Raji (cell line): ENCODE data around the gene DIP2C.

Source experiments
- POLR2A ChIP-seq: IDR thresholded peaks from 2 replicates; pipeline ENCODE4 v1.6.1; 2011; ENCODE audit warnings: low read depth, low read length, control low read depth; ENCODE audit not compliant: insufficient read depth

Gene DIP2C

DNA sequence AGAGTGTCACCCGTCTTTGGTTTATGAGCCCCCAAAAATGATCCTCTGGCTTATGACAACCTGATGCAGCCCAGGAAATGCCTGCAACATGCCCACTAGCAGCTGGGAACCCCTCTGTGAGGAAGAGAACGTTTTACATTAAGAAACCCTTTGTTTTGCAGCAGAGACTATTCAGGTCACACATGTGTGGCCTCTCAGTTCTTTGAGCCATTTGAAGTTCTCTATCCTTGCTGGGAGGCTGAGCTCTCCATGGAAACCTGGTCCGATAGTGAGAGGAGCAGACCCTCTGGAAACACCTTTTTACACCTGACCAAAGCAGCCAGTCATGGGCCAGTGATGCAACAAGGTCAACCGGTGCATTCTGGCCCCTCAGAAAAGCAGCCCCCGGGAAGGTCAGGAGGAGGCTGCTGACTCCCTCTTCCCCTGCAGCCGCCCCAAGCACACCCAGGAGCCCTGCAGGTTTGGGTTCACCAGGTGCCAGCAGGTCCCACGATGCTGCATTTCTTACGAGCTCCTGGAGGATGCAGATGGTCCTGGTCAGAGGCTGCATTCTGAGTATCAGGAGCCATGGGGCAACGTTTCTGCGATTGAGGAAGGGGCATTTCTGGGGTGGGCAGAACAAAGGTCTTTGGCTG lies 419.9 kb downstream of the DIP2C start:
- no peak for TF ChIP-seq POLR2A

DNA sequence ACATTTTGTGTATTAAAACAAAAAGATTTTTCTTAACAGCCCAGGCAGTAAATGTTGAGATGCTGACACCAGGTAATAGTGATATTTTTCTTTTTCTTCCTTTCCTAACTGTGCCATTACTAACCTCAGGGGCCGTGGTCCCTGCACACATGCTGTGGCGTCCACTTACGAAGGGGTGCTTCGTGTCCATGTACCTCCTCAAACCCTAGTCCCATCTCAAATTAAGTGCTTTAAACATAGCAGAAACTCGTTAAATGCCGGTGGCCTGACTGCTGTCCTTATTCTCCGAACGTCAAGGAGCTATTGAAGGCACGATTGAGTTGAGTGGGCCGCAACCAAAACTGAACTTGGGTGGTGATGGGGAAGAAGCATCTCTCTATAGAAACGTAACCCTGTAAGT lies 421.8 kb downstream of the DIP2C start:
- TF ChIP-seq POLR2A, result no peak

DNA sequence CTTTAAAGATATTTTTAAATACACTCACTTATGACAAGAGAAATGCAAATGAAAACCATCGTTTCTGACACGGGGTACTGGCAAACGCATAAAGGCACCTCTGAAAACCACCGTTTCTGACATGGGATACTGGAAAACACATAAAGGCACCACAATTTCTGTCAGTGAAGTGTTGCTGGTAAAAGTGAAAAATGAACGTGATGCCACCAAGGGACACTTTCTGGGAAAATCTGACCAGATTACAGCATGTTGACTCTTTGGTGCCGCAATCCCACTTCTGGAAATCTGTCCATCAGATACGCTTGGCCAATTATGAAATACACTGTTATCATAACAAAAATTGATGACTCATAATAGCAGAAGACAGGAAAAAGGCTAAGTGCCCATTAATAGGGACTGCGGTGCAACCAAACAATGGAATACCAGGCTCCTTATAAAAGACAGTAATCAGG lies 422.5 kb downstream of the DIP2C start:
- no peak for TF ChIP-seq POLR2A

DNA sequence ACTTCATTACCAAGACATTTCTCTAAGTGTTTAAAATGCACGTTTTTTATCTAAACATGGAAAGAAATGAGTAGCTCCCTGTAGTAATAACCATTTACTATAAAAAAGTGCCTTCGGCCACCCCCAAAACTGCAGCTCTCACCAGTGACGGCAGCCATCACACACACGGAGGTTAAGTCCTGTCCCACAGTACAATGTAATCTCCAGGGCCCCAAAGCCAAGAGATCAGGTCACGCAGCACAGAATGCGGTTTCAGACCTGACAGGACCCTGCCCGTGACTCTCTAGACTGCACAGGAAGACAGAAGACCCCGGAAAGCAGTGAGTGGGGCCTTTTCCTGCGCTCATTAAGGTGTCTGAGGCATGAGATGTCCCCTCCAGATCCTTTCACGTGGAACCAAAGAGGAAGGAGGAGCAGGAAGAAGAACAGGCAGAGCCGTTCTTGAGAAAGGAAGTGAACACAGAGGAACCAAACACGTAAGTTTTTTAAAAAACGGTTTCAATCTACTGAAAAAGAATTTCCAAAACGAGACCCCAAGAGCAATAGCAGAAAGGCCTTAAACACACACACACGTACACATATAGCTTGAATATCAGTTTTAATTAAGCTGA lies 428.5 kb downstream of the DIP2C start:
- TF ChIP-seq POLR2A, result no peak

DNA sequence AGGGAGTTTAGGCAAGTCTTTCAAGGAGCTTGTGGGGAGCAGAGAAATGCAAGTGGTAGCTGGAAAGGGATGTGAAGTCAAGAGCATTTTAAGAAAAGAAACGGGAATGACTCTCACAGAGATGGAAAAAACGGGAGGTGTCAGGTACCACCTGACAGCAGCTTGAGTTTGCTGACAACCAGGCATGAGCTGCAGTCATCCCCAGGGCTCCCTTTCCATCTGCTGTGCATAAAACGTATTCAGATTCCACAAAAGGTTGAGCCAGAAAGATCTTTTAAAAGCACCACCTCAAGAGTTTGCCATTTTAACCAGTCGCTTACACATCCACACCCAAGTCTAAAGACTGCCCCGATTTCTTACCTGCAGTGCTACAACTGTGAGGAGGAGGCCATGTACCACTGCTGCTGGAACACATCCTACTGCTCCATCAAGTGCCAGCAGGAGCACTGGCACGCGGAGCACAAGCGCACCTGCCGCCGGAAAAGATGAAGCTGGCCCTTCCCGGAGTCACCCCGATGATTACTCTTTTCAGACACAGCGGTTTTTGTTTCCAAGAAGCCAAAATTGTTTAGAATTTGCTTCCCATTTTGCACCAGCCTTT lies 437.4 kb downstream of the DIP2C start:
- TF ChIP-seq POLR2A, result no peak

DNA sequence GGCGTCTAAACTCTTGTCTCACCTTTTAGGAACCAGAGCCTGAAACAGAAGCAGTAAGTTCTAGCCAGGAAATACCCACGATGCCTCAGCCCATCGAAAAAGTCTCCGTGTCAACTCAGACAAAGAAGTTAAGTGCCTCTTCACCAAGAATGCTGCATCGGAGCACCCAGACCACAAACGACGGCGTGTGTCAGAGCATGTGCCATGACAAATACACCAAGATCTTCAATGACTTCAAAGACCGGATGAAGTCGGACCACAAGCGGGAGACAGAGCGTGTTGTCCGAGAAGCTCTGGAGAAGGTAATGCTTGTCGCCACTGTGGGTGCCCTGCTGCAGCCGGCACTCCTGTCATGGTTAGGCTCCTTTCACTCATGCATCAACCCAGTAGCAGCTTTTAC lies 441.2 kb downstream of the DIP2C start:
- TF ChIP-seq POLR2A, result no peak

DNA sequence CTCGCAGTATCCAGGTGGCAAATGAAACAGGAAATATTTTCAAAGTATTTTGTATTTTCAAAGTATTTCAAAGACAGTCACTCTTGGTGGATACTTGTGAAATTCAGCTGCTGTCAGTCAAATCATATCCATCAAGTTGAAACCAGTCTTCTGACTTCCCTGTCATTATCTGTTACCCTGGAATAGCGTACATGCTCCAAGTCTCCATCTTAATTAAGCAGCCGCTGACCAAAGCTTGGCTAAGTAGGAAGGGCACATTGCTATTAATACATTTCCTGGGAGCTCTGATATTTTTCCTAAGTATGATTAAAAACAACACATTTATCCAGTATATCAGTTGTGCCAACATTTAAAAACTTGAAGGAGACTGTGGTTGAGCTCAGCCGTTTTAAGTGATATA lies 442.0 kb downstream of the DIP2C start:
- no peak for TF ChIP-seq POLR2A

DNA sequence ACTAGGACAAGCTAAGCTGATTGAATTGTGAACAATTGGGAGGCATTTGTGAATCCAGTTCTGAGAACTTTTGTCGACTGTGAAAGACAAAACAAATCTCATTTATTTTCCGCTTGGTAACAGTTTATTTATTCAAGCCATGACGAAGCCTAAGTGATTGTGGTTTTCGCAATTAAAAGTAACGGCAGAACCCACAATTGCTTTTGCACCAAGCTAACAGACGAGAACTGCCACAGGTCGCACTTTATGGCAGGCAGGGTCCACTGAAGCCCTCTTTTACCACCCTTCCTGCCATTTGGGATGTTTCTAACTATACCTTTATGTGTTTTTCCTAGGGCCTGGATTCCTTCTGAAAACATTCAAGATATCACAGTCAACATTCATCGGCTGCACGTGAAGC lies 443.0 kb downstream of the DIP2C start:
- no peak for TF ChIP-seq POLR2A

DNA sequence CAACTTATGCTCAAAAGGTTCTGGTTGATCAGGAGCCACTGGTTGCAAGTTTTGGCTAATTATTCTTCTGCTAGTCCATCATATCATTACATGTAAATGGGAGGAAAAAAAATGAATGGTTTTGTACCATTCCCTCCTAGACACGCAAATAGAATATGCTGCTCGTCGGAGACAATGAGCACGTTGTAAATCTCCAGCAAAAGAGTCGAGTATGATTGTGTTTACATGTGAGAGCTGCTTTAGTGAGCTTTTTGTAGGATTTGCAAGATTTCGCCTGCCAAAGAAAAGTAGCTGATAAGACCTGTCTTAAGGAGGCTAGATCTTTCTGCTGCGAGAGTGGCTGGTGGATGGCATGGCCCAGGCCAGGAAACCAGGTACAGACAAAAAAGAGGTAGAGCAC lies 445.2 kb downstream of the DIP2C start:
- no peak for TF ChIP-seq POLR2A

DNA sequence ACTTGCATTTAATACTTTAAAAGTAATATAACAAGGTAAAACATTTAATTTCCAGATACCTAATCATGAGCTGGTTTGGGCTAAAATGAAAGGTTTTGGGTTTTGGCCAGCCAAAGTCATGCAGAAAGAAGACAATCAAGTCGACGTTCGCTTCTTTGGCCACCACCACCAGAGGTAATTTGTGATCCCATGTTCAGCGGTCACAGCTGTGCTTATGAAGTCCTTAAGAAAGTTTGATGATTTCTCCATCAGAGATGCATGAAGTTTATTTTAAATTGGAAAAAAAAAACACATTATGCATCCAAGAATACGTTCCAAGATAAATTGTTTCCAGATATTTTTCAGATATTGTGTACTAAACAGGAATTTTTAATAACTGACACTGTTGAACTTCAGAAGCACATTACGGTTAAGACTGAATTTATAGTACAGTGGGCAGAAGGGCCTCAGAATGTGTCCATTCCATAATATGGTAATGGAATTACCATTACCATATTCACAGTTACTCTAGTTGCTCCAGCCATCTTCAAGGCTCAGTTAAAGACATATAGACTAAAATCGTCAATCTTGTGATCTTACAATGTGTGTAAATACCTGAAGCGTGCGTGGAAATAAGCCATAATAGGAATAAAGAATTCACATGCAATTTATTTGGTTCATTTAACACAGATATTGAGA lies 447.4 kb downstream of the DIP2C start:
- no peak for TF ChIP-seq POLR2A

DNA sequence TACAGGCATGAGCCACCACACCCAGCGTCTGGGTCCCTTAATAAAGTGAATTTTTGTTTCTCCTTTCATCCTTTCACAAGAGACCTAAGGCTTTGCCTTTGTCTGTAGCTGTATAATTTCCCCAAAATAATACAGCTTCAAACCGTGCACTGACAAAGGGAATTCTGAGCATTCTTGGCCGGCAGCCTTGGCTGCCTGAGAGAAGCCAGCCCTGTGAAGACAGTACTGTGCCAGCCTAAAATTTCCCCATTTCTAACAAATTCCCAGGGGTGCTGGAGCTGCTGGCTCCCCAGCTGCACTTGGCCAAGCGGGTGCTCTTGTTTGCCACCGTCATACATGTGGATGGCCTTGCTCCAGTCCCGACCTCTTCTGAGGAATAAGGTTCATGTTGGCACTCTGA lies 448.0 kb downstream of the DIP2C start:
- TF ChIP-seq POLR2A, result no peak

DNA sequence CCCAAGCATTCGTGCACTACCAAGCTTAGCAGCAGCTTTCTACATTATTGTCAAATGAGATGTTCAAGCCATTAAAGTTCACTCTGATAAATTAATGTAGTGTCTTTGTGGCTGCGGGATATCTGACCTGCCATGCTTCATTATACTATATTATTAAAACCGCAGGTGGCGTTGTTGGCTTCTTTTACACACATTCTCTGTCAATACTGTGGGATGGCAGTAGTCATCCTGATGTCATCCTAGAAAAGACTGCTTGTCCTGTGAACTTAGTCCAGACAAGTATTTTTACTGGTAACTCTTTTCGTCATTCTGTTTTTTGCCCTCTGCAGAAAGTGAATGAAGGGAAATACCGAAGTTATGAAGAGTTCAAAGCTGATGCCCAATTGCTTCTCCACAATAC lies 450.4 kb downstream of the DIP2C start:
- TF ChIP-seq POLR2A, result no peak

DNA sequence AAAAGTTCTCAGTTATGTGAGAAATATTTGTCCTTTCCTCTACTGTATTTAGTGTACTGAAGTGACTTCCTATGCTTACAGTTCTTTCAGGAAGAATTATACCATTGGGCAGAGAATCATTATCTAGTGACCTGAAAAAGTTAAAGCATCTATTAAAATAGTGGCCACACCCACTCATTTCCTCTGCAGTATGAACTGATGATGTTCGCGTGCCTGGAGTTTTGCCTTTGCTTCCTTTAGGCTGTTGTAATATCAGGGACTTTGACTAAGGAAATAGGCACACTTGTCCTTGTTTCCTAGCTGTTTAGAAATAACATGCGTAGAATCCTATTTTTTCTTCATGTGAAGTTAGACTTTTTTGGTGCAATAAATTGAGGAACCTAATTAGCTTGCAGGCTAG lies 453.6 kb downstream of the DIP2C start:
- TF ChIP-seq POLR2A, result no peak

DNA sequence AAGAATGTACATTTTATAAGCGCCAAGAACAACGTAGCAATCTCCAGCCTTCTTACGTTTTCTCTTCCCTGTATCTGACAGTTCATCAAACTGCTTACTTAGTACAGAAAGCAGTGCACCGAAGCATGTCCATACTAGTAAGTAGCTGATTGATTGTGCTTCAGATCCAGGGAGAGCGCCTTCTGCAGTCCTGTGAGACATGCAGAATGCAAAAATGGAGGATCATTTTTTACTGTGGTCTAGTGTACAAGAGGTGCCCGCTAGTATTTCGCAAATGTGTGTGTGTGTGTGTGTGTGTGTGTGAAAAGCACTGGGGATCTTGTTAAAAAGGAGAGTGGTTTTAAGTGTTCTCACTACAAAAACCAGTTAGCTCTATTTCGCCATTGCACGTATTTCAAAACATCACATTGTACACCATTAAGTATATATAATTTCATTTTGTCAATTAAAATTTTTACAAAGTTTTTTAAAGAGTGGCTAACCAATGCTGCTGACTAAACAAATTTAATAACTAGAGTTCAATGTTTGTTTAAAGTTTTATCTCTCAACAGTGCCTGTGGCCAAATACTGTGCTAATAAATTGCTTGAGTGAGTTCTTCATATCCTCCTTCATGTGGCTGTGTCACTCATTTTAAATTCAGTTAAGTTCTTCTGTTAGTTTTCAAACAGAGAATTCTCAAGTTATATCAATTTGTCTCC lies 454.6 kb downstream of the DIP2C start:
- no peak for TF ChIP-seq POLR2A

DNA sequence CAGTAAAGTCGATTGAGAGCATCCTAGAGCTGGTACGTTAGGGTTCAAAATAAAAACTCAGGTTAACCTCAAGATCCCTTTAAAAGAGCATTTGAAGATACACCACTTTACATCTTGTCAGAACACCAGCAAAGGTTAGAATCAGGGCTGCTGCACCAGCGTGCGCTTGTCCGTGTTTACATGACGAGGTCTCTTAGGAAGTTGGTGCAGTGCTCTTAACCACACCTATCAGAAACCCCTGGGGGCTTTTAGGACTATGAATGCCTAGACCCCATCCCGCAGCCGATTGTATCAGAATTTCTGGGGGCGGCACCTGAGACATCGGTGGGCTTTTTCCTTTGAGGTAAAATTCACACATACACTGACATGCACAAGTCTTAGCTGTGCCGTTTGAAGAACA lies 456.6 kb downstream of the DIP2C start:
- no peak for TF ChIP-seq POLR2A
